GM19238 (cell line): ENCODE measurements around the gene FNDC10.

Experiments used
- DNase-seq: peaks from one replicate; pipeline ENCODE4 v3.0.0; 2011; ENCODE audit warnings: low spot score; ENCODE audit not compliant: insufficient read length

The FNDC10 gene

DNA sequence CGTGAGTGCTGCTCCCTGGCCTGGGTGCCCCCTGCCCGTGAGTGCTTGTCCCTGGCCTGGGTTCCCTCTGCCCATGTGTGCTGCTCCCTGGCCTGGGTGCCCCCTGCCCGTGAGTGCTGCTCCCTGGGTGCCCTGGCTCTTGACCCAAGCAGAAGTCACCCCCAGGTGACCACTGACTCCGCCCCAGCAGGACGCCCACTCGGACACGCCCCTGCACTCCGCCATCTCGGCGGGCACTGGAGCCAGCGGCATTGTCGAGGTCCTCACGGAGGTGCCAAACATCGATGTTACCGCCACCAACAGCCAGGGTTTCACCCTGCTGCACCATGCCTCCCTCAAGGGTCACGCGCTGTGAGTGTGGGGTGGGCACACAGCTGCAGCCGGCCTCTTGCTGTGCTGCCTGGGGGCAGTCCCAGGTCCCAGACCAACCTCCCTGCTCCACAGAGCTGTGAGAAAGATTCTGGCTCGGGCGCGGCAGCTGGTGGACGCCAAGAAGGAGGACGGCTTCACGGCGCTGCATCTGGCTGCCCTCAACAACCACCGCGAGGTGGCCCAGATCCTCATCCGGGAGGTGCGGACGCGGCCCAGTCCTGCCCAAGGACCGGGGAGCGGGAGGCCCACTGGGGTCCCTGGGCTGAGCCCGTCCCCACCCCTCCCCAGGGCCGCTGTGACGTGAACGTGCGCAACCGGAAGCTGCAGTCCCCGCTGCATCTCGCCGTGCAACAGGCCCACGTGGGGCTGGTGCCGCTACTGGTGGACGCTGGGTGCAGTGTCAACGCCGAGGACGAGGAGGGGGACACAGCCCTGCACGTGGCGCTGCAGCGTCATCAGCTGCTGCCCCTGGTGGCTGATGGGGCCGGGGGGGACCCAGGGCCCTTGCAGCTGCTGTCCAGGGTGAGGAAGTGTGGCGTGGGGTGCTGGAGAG, 28.2 kb upstream of the FNDC10 start:
- DNase-seq: no peak

DNA sequence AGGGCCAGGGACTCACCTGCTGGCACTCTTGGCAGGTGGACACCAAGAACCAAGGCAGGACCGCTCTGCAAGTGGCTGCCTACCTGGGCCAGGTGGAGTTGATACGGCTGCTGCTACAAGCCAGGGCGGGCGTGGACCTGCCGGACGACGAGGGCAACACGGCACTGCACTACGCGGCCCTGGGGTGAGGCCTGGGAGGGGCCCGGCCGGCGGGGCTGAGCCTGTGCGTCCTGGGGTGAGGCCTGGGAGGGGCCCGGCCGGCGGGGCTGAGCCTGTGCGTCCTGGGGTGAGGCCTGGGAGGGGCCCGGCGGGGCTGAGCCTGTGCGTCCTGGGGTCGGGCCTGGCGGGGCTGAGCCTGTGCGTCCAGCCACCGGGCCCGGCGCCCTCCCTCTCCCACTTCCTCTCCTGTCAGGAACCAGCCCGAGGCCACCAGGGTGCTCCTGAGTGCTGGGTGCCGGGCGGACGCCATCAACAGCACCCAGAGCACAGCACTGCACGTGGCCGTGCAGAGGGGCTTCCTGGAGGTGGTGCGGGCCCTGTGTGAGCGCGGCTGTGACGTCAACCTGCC, 27.4 kb upstream of the FNDC10 start:
- DNase-seq: no peak

GRCh38 chr1:1626207-1627141, 26.5 kb upstream of the FNDC10 start:
- no peak for DNase-seq

GRCh38 chr1:1625824-1626206, 25.9 kb upstream of the FNDC10 start:
- no peak for DNase-seq

DNA sequence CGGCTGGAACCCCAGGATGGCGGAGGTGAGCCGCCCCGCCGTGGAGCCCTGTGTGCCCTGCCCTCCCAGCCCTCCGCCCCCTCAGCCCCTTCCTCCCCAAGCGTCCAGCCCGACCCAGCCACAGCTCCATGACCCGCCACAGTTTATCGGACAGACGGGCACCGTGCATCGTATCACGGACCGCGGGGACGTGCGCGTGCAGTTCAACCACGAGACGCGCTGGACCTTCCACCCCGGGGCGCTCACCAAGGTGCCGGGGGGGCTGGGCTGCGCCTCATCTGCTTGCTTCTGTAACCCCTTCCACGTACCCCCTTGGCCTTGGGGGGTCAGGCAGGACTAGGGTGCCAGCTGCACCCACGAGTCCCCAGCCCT, 25.5 kb upstream of the FNDC10 start:
- no peak for DNase-seq

- no peak for DNase-seq
Measured at GRCh38 chr1:1624443-1625403, 24.8 kb upstream of the FNDC10 start.

GRCh38 chr1:1623631-1624442, 23.9 kb upstream of the FNDC10 start:
- DNase-seq: no peak

GRCh38 chr1:1623181-1623630, 23.3 kb upstream of the FNDC10 start:
- no peak for DNase-seq

DNA sequence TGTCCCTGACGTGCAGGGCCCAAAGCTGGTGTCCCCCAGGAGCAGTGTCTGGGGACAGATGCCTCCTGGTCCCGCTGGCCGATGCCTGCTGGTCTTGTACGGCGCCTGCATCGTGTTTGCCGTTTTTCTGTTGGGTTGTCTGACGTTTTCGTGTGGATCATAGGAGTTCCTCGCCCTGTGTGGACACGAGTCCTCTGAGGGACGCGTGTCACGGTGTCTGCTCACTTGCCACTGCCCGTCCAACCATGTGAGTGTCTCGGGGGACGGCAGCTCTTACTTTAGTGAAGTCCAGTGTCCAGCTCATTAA, 22.8 kb upstream of the FNDC10 start:
- no peak for DNase-seq

GRCh38 chr1:1622010-1622787, 22.3 kb upstream of the FNDC10 start:
- DNase-seq: no peak

DNA sequence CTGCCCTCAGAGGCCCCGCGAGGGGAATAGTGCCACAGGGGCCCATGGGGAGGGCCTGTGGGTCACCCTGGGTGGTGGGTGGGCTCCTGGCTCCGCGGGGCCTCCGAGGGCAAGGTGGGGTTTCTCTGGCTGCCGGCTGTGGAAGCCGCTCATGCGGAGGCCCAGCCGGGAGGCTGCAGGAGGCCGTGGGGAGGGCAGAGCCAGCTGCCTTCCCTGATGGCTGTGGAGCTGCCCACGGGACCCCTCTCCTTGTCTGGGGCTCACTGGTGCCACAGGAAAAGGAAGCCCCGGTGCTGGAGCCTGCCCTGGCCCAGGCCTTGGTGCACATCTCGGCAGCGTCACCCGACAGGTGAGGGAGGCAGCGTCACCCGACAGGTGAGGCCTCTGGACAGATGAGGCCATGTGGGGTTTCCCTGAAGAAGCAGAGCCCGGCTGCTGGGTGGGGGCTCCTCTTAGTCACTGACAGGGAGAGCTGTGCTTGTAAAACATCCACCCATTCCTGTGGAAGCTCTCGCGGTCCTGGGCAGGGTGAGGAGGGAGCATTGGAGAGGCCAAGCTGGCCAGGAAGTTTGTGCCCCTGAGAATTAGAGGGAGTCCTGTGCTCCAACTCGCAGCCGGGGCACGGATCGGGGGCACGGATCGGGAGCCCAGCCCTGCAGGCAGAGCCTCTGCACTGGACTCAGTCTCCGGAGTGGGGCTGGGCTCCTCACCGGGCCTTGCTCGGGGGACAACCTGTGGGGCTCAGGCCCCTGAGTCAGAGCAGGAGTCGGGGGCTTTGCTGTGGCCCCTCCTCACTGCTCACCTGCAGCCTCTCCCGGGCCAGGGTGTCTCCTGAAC, 21.5 kb upstream of the FNDC10 start:
- no peak for DNase-seq

DNA sequence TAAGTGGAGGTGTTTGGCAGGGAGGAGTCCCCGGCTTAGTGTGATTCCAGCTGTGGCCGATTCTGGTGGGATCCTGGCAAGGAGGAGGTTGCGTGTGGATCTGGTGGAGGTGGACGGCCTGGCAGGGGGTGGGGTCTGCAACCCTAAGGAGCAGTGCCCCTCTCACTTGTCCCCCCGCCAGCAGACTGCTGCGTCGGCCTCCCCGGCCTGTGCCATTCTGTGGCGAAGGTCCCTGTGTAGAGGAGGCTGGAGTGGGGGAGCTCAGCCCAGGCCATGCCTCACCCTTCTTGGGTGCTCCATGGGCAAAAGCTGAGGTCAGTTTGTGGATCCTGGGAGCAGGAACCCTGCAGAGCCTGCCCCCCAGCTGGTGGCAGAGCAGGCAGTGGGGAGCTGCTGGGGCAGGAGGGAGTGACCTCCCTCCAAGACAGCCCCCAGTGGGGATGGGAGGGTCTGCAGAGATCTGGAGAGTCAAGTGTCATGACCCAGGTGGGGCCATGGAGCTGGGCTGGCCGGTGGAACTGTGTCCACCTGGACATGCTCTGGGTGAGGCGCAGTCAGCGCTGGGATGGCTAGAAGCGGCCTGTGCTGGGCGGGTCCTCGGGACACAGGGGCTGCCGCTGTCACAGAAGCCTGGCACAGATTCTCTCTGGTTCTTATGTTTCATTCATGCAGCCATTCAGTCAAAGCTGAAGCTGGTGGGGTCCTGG, 20.7 kb upstream of the FNDC10 start:
- no peak for DNase-seq

DNA sequence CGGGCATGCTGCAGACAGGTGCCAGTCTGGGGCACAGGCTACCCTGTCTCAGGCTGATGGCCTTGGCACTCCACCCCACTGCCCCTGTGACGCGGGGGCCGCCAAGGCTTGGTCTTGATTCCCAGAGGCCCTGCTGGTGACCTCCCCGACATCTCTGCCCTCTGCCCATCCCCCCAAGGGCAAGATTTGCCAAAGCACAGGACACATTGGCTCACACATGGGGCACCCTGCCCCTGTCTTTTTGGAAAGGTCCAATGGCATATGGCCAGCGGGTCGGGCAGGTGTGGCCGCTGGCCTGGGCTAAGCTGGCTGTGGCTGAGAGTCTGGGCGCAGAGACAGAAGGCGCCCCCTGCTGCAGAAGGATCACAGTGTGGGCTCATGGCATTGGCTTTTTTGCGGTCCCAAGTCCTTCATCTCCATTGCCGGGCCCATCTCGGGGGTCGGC, 20.0 kb upstream of the FNDC10 start:
- DNase-seq: no peak

DNA sequence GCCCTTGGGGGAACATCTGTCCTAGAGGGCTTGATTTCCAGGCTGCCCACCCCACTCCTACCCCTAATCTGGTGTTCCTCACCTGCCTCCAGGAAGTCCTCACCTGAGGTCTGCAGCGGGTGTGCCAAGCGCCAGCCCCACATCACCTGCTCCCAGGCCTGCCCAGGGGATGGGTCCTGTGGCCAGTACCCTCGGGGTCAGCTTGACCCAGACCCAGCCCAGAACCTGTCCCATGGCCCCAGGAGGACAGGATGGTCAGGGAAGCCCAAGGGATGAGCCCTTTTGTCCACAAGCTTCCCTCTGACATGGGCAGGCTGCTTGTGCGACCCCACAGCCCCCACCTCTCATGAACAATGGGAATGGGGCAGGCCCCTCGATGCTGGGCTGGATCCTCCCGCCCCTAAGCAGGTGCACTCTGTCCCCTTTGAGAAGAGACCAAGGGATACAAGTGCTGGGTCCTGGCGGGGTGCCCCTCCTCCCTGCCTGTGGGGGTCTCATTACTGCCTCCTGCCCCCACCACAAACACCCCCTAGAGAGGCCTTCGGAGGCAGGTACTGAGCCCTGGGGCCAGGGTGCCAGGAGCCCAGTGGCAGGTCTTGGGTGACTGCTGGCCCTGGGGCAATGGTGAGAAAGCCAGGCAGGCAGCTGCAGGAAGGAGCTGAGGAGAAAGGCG, 18.6 kb upstream of the FNDC10 start:
- DNase-seq: no peak

DNA sequence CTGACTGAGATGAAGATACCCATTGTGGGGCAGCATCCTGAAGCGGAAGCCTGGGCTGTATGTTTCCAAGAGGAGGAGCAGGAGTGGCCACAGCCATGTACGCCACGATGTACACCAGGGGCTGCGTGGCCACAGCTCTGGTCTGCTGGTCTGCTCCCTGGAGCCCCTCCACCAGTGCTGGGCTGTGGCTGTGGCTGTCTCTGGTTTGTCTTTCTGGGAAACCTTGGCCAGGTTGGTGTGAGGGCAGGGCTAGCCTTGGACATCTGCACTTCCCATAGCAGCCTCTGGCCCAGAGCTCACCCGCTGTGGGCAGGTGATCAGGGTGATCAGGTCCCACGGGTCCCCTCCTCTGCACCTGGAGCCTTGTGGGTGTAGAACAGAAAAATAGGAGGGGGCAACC, 18.0 kb upstream of the FNDC10 start:
- DNase-seq: no peak

DNA sequence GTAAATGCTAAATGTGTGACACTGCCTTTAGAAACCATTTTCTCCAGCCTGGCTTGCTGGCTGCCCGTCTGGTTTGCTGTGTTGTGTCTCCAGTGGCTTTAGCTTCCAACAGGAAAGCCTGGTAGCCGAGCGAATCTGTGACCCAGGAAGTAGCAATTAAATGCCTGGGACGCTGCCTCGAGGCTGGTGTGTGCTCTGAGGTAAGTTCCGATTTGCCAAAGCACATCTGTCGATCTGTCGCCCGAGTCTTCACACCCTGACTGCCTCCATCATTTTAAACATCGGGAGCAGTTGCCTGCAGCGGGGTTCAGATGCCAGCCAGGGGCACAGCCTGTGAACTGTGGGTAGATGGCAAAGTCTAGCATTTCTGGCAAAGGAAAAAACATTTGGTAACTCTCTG, 17.6 kb upstream of the FNDC10 start:
- DNase-seq: no peak

DNA sequence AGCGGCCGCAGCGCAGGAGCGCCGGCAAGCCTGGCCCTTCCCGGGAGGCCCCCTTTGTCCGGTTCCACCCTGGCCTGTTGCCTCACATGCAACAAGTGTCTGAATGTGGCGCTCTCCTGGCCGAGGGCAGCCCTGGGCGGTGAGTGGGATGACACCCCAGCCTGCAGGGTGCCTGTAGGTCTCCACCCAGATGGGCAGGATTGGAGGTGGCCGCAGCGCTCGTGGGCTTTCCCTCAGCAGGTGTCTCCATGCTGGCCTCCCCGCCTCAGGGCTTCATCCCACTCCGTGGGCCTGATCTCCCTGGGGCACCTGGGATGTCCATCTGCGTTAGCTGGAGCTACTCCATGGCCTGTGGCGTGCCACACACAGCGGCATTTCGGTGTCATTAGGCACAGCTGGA, 16.9 kb upstream of the FNDC10 start:
- no peak for DNase-seq
